GM21360 (cell line): ENCODE measurements around the gene CDH4.

ENCODE experiments used
- ATAC-seq: cut with Tn5 transposase; IDR thresholded peaks from one replicate; pipeline ENCODE4 v1.9.1; 2021; ENCODE audit warnings: mild to moderate bottlenecking, moderate library complexity; ENCODE audit not compliant: unreplicated experiment

The CDH4 gene

GRCh38 chr20:61300293-61300692 is 48.2 kb downstream of the CDH4 start:
- ATAC-seq: no peak

DNA sequence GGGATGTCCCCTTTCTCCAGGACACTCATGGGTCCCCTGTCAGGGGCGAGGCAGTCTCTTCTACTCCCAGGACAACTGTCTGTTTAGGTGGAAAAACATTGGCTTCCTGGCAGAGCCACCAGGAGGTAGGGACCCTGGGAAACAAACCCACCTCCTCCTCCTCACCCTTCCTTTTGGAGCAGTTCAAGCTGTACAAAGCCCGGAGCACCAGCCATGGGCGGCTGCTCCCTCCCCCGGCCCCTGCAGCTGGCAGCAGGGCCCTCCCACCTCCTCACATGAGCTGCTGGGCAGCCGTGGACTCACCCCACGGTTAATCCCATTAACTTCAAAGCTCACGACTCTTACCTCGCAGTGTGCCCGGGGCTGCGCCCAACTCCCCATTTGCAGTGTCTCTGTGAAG is 48.6 kb downstream of the CDH4 start:
- ATAC-seq: no peak

DNA sequence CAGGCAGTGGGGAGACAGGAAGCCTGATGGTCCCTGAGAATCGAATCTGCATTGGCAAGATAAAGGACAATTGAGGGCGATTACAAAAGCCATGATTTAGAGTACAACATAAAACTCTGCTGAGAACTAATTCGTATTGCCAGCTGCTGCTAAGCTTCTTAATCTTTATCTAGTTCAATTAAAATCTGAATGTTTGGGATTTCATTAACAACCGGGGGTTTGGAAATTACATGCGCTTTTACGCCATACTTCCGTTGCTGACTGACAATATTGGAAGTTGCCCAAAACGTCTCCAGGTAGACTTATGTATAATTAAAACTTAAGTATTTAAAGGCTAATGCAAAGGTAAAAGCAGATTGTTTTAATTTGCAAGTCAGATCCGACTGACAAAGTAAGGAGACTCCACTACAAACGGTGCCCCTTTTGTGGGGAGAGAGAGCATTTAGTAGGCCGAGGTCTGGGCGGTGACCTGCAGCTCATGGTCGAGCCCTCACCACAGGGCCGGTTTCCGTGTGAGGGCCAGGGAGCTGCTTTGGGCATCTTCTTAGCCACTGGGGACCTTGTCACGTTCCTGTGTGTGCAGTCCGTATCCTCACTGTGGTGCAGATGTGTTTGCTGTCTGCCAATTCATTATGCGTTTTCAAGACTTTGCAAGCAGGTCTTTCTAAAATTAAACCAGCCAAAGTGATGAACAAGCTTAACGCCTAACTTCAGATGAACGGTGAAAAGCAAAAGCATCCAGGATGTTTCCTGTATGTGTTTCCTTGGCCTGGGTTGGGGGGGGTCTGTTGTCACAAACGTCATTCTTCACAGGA is 49.9 kb downstream of the CDH4 start:
- ATAC-seq: no peak

DNA sequence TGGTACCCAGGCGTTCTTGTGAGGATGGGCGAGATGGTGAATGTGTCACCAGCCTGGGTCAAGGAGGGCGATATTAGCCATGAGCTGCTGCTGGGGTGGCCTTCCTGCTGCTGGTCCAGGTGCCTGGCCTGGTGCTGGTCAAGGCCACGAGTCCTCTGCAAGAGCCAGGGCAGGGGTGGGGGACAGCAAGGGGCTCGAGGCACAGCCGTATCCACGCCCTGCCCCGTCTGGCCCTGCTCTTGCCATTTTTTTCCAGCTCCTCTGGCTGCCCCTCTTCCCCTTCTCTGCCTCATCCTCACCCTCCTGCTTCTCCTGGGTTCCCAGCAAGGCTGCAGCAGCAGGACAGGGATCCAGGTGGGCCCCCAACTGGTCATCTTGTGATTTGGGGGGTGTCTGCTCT is 51.2 kb downstream of the CDH4 start:
- no peak for ATAC-seq

DNA sequence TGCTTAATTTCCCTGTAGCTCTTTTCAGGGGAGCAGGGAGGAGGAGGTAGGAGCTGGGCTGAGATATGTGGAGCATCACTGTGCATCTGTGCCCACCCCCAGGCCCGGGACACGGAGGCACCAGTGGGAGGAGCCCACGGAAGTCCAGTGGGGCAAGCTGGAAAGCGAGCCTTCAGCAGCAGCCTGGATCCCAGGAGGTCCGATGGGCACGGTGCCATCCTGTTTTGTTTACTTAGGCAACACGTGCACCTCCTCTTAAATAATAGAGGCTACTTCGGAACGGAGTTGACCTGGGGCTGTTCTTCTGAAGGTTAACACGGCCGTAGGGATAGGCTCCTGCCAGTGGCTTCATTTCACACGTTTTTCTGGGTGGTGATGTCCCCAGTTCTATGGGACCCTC is 51.6 kb downstream of the CDH4 start:
- no peak for ATAC-seq

GRCh38 chr20:61304750-61305149 is 52.7 kb downstream of the CDH4 start:
- ATAC-seq: no peak

DNA sequence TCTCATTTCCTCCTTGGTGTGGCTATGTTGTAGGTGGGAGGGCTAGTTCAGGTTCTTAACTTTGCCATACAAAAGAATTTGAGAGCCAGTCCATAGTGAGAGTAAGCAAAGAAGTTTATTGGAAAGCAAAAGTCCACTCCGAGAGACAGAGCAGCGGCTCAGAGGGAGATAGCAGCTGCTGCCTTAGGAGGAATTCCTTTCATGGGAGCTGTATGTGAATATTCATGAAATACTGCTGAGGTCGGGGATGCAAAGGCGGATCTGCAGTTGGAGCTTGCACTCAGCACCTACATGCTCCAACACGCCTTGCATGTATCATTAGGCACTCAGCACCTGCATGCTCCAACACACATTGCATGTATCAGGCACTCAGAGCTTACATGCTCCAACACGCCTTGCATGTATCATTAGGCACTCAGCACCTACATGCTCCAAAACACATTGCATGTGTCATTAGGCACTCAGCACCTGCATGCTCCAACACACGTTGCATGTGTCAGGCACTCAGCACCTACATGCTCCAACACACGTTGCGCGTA is 54.9 kb downstream of the CDH4 start:
- no peak for ATAC-seq

- no peak for ATAC-seq
These were observed 55.8 kb downstream of the CDH4 start for GRCh38 chr20:61307686-61308476.

DNA sequence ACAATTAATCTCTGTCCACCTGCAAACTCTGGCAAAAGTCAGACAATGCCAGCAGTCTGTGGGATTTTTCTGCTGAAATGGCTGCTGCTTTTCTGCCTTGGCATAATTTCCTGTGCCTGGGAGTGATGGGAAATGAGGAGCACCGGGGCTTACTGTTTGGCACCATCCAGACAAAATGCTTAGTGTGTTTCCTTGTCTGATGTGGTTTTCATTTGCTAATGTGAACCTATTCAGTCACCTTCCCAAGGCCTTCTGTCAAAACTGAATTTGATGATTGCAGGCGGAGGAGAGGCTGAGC is 56.4 kb downstream of the CDH4 start:
- ATAC-seq: no peak

DNA sequence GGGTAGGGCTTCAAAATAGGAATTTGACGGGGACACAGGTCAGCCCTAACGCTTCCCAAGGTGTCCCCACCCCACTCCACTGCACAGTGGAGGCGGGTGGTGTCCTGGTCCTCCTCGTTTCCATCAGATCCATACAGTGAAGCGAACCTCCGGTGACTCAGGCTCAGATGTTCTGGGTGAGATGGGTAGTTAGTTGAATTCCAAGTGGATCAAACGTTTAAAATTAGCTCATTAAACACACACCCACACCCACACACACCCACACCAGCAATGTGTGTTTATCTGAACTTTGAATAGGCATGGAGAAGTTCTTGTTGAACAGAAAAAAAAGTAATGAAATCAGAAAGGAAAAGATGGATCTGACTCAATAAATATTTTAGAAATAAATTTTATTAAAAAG is 58.9 kb downstream of the CDH4 start:
- ATAC-seq: no peak

- no peak for ATAC-seq
These were observed 59.8 kb downstream of the CDH4 start for GRCh38 chr20:61311656-61312387.

DNA sequence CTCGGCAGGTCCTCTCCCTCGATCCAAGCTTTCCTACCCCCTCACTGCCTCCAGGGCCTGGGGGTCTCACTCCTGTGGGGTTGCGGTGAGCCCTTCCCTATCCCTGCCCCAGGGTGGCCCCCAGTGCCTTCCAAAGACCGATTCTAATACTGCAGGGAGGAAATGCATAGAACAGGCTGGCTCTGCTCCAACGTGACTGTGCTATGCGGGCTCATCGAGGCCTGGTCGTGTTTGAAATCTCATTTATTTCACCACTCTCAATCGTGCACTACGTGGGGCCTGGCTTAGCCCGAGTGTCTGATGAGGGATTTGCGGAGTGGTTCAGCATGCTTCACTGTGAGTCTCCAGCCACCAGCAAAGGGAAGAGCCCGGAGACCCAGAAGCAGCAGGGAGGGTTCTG is 60.9 kb downstream of the CDH4 start:
- no peak for ATAC-seq

DNA sequence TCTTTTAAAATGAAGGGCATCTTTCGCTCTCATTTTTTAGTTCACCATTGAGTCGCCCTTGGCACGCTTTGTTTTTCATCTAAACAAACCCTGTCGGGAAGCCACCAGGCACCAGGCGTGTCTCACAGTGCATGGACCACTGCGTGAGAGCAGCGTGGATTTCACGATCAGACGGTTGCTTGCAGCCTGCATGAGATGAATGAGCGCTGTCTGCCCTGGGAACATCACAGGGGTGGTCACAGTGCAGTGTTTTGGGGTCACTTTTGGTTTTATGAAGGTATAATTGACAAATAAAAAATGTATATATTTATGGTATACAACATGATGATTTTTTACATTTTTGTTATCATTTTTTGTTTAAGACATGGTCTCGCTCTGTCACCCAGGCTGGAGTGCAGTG is 61.3 kb downstream of the CDH4 start:
- no peak for ATAC-seq

DNA sequence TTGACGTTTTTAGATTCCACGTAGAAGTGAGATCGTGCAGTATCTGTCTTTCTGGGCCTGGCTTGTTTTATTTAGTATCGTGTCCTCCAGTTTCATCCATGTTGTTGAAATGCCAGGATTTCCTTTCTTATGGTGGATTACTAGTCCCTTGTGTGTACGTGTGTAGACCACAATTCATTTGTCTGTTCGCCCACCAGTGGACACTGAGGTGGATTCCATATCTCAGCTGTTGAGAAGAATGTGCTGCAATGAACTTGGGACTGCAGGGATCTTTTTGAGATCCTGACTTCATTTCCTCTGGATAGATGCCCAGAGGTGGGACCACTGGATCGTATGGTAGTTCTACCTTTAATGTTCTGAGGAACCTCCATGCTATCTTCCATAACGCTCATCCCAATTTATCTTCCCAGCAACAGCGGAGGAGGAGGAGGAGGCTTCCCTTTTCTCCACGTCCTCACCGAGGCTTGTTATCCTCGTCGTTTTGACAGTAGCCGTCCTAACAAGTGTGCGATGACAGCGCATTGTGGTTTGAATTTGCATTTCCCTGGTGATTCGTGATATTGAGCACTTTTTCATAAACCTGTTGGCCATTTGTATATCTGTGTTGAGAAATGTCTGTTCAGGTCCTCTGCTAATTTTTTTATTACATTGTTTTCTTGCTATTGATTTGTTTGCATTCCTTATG is 62.4 kb downstream of the CDH4 start:
- no peak for ATAC-seq

GRCh38 chr20:61315319-61315718 is 63.3 kb downstream of the CDH4 start:
- no peak for ATAC-seq

GRCh38 chr20:61316346-61316745 is 64.3 kb downstream of the CDH4 start:
- ATAC-seq: no peak

DNA sequence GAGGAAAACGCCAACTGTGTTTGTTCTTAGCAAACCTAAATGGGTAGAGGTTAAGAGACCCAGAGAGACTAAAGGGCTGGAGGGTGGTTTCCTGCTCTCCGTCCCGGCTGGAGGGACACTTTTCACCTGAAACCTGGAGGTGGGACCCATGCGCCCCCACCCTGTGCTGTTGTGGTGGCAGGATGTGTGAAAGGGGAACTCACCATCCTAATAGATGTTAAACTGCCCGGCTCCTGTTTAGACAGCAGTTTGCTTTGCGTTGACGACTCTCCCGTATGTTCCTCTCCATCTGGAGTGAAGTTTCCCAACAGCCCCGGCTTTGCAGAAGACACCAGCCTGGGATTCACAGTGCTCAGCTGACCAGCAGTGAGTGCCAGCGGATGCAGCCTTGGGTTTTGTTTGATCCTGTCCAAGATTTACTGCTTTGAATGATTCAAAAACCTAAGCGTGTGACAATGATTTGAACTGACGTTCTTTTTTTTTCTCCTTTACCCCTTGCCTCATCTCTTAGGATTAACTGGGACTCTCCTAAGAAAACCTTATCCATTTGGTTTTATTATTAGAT is 66.0 kb downstream of the CDH4 start:
- ATAC-seq: no peak

DNA sequence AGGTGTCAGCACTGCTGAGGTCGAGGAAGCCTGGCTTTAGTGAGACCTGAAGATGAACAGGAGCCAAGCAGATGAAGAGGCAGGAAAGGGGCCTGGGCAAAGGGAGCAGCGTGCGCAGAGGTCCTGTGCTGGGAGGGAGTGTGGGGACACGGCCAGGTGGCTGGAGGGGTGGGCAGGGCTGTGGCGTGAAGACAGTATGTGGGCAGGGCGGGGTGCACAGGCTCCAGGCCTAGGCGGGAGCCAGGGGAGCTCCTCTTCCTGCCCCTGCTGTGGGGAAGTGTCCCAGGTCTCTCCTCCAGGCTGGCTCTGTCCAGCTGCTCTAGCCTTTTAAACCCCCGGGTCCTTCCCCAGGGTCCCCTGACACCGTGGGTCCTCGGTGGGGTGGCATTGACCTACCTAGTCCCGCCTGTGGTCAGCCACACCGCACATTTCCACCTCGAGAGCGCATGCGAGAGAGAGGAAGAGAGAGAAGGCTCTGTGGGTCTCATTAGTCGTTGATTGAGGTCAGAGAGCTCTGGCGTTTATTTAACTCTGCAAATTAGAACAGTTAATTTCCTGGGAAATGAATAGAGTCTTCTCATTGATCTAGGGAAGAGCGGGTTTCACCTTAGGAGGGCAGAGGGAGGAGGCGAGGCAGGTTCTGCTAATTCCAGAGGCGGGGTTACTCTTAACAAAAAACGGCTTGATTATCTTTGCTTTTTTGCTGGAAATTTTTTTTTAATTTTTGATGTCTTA is 68.8 kb downstream of the CDH4 start:
- no peak for ATAC-seq

DNA sequence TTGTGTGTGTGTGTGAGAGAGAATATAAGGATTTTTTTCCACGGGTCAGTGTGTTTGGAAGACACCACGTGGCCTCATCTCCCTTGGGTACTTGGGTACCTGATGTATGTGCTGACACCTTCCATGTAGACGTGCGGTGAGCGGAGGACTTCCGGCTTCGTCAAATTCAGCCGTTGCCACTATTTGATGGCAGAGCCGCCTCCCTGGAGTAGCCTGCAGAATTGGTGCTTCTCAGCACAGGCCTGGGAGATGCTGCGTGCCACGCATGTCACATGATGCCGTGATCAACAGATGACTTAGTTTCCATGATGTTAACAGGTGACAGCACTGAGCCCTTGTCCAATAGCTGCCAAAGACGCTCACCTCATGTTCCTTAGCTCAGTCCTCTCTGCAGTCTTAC is 69.4 kb downstream of the CDH4 start:
- no peak for ATAC-seq
